Hepatocyte (in vitro differentiated cells): Measurements from ENCODE around the gene ARF6. TPM values are rescaled to one million over a fixed set of nuclear protein-coding genes. Genes with fewer than 3 reads are reported as not detected.

Experiments used
- DNase-seq: peaks from one replicate; pipeline ENCODE4 v3.0.0-alpha.2; 2016; ENCODE audit warnings: low spot score
- H2AFZ ChIP-seq: fragments of 200-600 bp; sonication (generic); 2 replicates; pipeline ENCODE4 v1.6.0; 2016; ENCODE audit warnings: antibody characterized with exemption, mild to moderate bottlenecking
- H3K27ac ChIP-seq: fragments of 200-600 bp; sonication (generic); 2 replicates; pipeline ENCODE4 v1.5.1; 2016; ENCODE audit warnings: mild to moderate bottlenecking
- H3K27me3 ChIP-seq: fragments of 200-600 bp; sonication (generic); 2 replicates; pipeline ENCODE4 v1.6.1; 2016
- H3K36me3 ChIP-seq: fragments of 200-600 bp; sonication (generic); replicated peaks from 2 replicates; pipeline ENCODE4 v1.5.1; 2016; ENCODE audit warnings: low read depth; ENCODE audit not compliant: insufficient read depth
- H3K4me1 ChIP-seq: fragments of 200-600 bp; sonication (generic); 2 replicates; pipeline ENCODE4 v1.5.1; 2016; ENCODE audit warnings: mild to moderate bottlenecking, moderate library complexity; ENCODE audit not compliant: insufficient read depth
- H3K4me2 ChIP-seq: fragments of 200-600 bp; sonication (generic); 2 replicates; pipeline ENCODE4 v1.6.0; 2016
- H3K4me3 ChIP-seq: fragments of 200-600 bp; sonication (generic); 2 replicates; pipeline ENCODE4 v1.5.1; 2016; ENCODE audit warnings: mild to moderate bottlenecking
- H3K79me2 ChIP-seq: fragments of 200-600 bp; sonication (generic); 2 replicates; pipeline ENCODE4 v1.6.0; 2017; ENCODE audit warnings: mild to moderate bottlenecking
- H3K9me2 ChIP-seq: fragments of 200-600 bp; sonication (generic); replicated peaks from 2 replicates; pipeline ENCODE4 v1.6.0; 2017; ENCODE audit warnings: mild to moderate bottlenecking; ENCODE audit not compliant: insufficient read depth
- H3K9me3 ChIP-seq: fragments of 200-600 bp; sonication (generic); 2 replicates; pipeline ENCODE4 v1.5.1; 2016; ENCODE audit warnings: low read depth, mild to moderate bottlenecking
- H4K20me1 ChIP-seq: fragments of 200-600 bp; sonication (generic); 2 replicates; pipeline ENCODE4 v1.6.0; 2016; ENCODE audit warnings: mild to moderate bottlenecking; ENCODE audit not compliant: insufficient read depth, poor library complexity, severe bottlenecking
- EZH2 ChIP-seq: fragments of 200-600 bp; sonication (generic); IDR thresholded peaks from 2 replicates; pipeline ENCODE4 v1.6.1; 2016; ENCODE audit warnings: antibody characterized with exemption, mild to moderate bottlenecking, borderline replicate concordance
- EZH2phosphoT487 ChIP-seq: fragments of 200-600 bp; sonication (generic); IDR thresholded peaks from one replicate; pipeline ENCODE4 v1.6.1; 2018; ENCODE audit warnings: antibody characterized with exemption, mild to moderate bottlenecking, low read depth, moderate library complexity; ENCODE audit not compliant: unreplicated experiment, severe bottlenecking
- WGBS: methylation state at CpG from one replicate; pipeline ENCODE4 v1.1.6; 2016; ENCODE audit warnings: low lambda C conversion rate; ENCODE audit errors: missing lambda C conversion rate; 5-methylcytosine and 5-hydroxymethylcytosine counted together
- polyA plus RNA-seq: library from polyadenylated mRNA; unstranded; fragments of >200 nt; fragmentation: Nextera tagmentation; extraction: Ambion mirVana; gene quantifications from 2 replicates; pipeline ENCODE4 v1.2.1, GENCODE V29; 2016
- total RNA-seq: library from RNA; depleted of rRNA; stranded (reverse); fragments of >200 nt; gene quantifications from 2 replicates; pipeline ENCODE4 v1.2.3, GENCODE V29; 2014
- TF ChIP-seq, protein P1 (sequence below): fragments of 200-600 bp; sonication (generic); IDR thresholded peaks from 2 replicates; pipeline ENCODE4 v1.5.1; 2016; ENCODE audit warnings: antibody characterized with exemption, mild to moderate bottlenecking; ENCODE audit not compliant: poor library complexity

The ARF6 gene
- total and polyA plus RNA-seq, 2 experiments from 2014 or later: 53.9 to 64.8 TPM

DNA sequence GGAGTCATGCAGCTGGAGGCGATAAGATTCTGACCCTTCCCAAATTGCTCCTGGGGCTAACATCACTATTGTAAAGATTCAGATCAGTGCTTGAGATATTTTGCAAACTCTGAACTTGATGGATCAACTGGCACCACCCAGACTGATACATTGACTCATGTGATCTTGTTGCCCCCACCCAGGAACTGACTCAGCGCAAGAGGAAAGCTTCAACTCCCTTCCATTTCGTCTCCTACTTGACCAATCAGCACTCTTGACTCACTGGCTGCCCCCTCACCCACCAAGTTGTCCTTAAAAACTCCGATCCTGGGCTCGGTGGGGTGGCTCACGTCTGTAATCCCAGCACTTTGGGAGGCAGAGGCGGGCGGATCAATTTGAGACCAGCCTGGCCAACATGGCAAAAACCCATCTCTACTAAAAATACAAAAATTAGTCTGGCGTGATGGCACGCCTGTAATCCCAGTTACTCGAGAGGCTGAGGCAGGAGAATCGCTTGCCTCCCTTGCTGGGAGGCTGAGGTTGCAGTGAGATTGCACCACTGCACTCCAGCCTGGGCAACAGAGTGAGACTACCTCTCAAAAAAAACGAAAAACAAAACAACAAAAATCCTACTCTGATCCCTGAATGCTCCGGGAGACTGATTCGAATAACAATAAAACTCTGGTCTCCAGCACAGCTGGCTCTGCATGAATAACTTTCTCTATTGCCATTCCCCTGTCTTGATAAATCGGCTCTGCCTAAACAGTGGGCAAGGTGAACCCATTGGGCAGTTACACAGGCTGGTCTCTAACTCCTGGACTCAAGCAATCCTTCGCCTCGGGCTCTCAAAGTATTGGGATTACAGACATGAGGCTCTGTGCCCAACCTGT lies 9.8 kb upstream of the ARF6 start:
- Histone ChIP-seq H3K4me3 (no peak overlapping the region), H3K9me2 (no peaks in the 10 kb centered on the region), H3K4me1 (no peaks in the 10 kb centered on the region), H3K36me3 (no peaks in the 10 kb centered on the region), H3K27ac (no peak overlapping the region), H2AFZ (no peak overlapping the region), H3K27me3 (no peaks in the 10 kb centered on the region), H3K9me3 (no peaks in the 10 kb centered on the region), H3K79me2 (no peaks in the 10 kb centered on the region), H4K20me1 (no peaks in the 10 kb centered on the region), H3K4me2 (no peak overlapping the region)
- DNase-seq: no peak
- TF ChIP-seq EZH2: no peak
- TF ChIP-seq EZH2phosphoT487: no peak
- TF ChIP-seq, protein P1, sequence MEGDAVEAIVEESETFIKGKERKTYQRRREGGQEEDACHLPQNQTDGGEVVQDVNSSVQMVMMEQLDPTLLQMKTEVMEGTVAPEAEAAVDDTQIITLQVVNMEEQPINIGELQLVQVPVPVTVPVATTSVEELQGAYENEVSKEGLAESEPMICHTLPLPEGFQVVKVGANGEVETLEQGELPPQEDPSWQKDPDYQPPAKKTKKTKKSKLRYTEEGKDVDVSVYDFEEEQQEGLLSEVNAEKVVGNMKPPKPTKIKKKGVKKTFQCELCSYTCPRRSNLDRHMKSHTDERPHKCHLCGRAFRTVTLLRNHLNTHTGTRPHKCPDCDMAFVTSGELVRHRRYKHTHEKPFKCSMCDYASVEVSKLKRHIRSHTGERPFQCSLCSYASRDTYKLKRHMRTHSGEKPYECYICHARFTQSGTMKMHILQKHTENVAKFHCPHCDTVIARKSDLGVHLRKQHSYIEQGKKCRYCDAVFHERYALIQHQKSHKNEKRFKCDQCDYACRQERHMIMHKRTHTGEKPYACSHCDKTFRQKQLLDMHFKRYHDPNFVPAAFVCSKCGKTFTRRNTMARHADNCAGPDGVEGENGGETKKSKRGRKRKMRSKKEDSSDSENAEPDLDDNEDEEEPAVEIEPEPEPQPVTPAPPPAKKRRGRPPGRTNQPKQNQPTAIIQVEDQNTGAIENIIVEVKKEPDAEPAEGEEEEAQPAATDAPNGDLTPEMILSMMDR: no peak
- WGBS: 91% methylated on average over 18 of the region's 18 CpGs

GRCh38 chr14:49886523-49886922 lies 6.4 kb upstream of the ARF6 start:
- DNase-seq: no peak
- H3K4me3 ChIP-seq: no peak overlapping the region
- H3K9me2 ChIP-seq: no peaks in the 10 kb centered on the region
- WGBS: 97% methylated on average over 12 of the region's 12 CpGs
- no peaks in the 10 kb centered on the region for H3K36me3 ChIP-seq
- no peaks in the 10 kb centered on the region for H3K27me3 ChIP-seq
- no peak overlapping the region for H2AFZ ChIP-seq
- H3K27ac ChIP-seq: no peak overlapping the region
- no peak overlapping the region for H3K4me2 ChIP-seq
- H3K79me2 ChIP-seq: no peaks in the 10 kb centered on the region
- H3K9me3 ChIP-seq: no peaks in the 10 kb centered on the region
- peaks cover under 1% of the 10 kb centered on the region for H3K4me1 ChIP-seq
- H4K20me1 ChIP-seq: no peaks in the 10 kb centered on the region
- TF ChIP-seq EZH2 (no peak), EZH2phosphoT487 (no peak)
- TF ChIP-seq, protein P1: no peak

GRCh38 chr14:49888293-49888692 lies 4.6 kb upstream of the ARF6 start:
- Histone ChIP-seq H3K27me3 (no peaks in the 10 kb centered on the region), H3K4me2 (no peak overlapping the region), H3K4me1 (peaks cover 6% of the 10 kb centered on the region), H3K27ac (no peak overlapping the region), H3K4me3 (no peak overlapping the region), H3K36me3 (no peaks in the 10 kb centered on the region), H3K9me3 (no peaks in the 10 kb centered on the region), H2AFZ (no peak overlapping the region), H4K20me1 (no peaks in the 10 kb centered on the region), H3K9me2 (no peaks in the 10 kb centered on the region), H3K79me2 (peaks cover 3% of the 10 kb centered on the region)
- 52% methylated on average over 2 of the region's 2 CpGs for WGBS
- TF ChIP-seq, protein P1: no peak
- no peak for DNase-seq
